RWPE2 (cell line): ENCODE measurements around the gene ADA.
A peak's percentile ranks its signal among the peaks of the same experiment; 100 is the strongest.

Experiments
- ATAC-seq: fragments of 200-7000 bp; cut with Tn5 transposase; 3 replicates; pipeline ENCODE4 v1.9.1; 2021; ENCODE audit warnings: low read depth
- DNase-seq: peaks from one replicate; pipeline ENCODE4 v3.0.0-alpha.2; 2020; ENCODE audit warnings: low spot score
- H3K27ac ChIP-seq: fragments of 450-650 bp; 2 replicates; pipeline ENCODE4 v1.5.1; 2017; ENCODE audit warnings: mild to moderate bottlenecking; ENCODE audit not compliant: poor library complexity, severe bottlenecking
- H3K27me3 ChIP-seq: fragments of 250-450 bp; sonication (Bioruptor Pico); 2 replicates; pipeline ENCODE4 v1.5.1; 2021; ENCODE audit warnings: mild to moderate bottlenecking, moderate library complexity; ENCODE audit not compliant: insufficient read depth, poor library complexity, severe bottlenecking
- H3K36me3 ChIP-seq: fragments of 250-450 bp; sonication (Bioruptor Pico); 2 replicates; pipeline ENCODE4 v1.5.1; 2020; ENCODE audit warnings: low read depth, mild to moderate bottlenecking, moderate library complexity
- H3K4me1 ChIP-seq: fragments of 250-450 bp; sonication (Bioruptor Pico); 2 replicates; pipeline ENCODE4 v1.5.1; 2021; ENCODE audit warnings: mild to moderate bottlenecking, moderate library complexity; ENCODE audit not compliant: insufficient read depth, poor library complexity, severe bottlenecking
- H3K4me3 ChIP-seq: fragments of 250-450 bp; sonication (Bioruptor Pico); 2 replicates; pipeline ENCODE4 v1.5.1; 2021; ENCODE audit warnings: mild to moderate bottlenecking, moderate library complexity; ENCODE audit not compliant: severe bottlenecking
- H3K9me3 ChIP-seq: fragments of 250-450 bp; sonication (Bioruptor Pico); 2 replicates; pipeline ENCODE4 v1.5.1; 2021; ENCODE audit warnings: mild to moderate bottlenecking, moderate library complexity; ENCODE audit not compliant: severe bottlenecking
- TF ChIP-seq, protein P1 (sequence below): fragments of 450-650 bp; IDR thresholded peaks from one replicate; pipeline ENCODE4 v1.5.1; 2017; ENCODE audit warnings: mild to moderate bottlenecking, moderate library complexity; ENCODE audit not compliant: poor library complexity, severe bottlenecking

The ADA gene

DNA sequence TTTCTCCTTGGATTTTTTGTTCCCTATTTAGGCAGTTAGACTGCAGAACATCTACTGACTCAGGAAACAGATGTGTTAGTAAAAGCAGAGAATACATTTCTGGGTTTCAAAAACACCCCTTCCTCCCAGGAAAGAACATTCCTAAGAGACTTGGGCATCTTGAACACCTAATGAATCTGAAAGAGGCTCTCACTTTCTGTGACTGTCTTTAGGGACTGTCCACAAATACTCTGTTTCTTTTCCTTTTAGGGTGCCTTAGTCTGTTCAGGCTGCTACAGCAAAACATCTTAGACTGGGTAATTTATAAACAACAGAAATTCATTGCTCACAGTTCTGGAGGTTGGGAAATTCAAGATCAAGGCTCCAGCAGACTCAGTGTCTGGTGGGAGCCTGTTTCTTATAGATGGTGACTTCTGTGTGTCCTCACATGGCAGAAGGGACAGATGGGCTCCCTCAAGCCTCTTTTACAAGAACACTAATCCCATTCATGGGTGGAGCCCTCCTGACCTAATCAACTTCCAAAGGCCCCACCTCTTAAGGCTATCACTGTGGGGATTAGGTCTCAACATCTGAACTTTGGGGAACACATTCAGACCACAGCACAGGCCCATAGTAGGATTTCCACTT, 44.3 kb upstream of the ADA start:
- no peaks in the 10 kb centered on the region for H3K27me3 ChIP-seq
- no peak for ATAC-seq
- TF ChIP-seq, protein P1, sequence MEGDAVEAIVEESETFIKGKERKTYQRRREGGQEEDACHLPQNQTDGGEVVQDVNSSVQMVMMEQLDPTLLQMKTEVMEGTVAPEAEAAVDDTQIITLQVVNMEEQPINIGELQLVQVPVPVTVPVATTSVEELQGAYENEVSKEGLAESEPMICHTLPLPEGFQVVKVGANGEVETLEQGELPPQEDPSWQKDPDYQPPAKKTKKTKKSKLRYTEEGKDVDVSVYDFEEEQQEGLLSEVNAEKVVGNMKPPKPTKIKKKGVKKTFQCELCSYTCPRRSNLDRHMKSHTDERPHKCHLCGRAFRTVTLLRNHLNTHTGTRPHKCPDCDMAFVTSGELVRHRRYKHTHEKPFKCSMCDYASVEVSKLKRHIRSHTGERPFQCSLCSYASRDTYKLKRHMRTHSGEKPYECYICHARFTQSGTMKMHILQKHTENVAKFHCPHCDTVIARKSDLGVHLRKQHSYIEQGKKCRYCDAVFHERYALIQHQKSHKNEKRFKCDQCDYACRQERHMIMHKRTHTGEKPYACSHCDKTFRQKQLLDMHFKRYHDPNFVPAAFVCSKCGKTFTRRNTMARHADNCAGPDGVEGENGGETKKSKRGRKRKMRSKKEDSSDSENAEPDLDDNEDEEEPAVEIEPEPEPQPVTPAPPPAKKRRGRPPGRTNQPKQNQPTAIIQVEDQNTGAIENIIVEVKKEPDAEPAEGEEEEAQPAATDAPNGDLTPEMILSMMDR, result no peak
- DNase-seq, result no peak
- no peaks in the 10 kb centered on the region for H3K36me3 ChIP-seq
- H3K4me3 ChIP-seq, result no peak overlapping the region
- peaks cover 4% of the 10 kb centered on the region for H3K9me3 ChIP-seq
- H3K4me1 ChIP-seq, result peaks cover 22% of the 10 kb centered on the region
- H3K27ac ChIP-seq, result peak overlapping the region; percentile 77

DNA sequence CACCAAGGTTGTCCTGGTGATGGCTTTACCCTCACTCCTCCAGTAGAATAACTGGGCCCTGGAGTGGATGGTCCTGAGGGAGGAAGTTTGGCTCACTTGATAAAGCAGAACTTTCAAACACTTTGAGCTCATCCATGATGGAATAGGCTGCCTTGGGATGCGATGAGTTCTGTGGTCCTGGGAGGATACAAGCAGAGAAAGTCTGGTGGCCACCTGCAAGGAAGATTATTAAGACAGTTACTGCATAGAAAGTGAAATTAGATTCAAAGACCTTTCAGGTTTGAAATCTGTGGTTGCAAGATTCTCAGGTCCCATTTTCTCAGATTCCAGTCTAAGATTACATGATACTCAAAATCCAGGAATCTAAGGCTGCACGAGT, 43.8 kb upstream of the ADA start:
- Histone ChIP-seq H3K9me3 (peaks cover 4% of the 10 kb centered on the region), H3K27ac (peak overlapping the region; percentile 77), H3K27me3 (no peaks in the 10 kb centered on the region), H3K4me3 (no peak overlapping the region), H3K4me1 (peaks cover 22% of the 10 kb centered on the region), H3K36me3 (no peaks in the 10 kb centered on the region)
- TF ChIP-seq, protein P1, result no peak
- ATAC-seq, result no peak
- DNase-seq, result peak; percentile 33

DNA sequence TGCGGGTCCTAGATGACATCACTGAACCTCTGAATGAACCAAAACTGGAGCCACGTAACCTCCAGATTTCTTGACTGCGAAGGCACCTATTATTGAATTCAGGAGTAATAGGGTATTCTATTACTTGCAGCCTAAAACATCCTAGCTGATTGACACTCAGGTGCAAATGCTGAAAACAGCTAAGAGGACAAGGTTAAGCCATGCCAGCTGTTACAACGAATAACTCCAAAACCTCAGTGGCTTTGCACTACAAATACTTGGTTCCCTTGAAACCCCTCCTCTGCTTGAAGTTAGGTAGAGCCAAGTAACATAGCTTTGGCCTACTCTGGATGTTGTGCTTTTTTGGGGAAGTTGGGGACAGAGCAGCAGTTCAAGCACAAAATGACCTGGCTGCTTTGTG, 42.7 kb upstream of the ADA start:
- TF ChIP-seq, protein P1, result no peak
- Histone ChIP-seq H3K27ac (peak overlapping the region; percentile 77), H3K9me3 (peaks cover 4% of the 10 kb centered on the region), H3K4me3 (no peak overlapping the region), H3K27me3 (no peaks in the 10 kb centered on the region), H3K4me1 (peaks cover 22% of the 10 kb centered on the region), H3K36me3 (no peaks in the 10 kb centered on the region)
- DNase-seq (no peak), ATAC-seq (no peak)

DNA sequence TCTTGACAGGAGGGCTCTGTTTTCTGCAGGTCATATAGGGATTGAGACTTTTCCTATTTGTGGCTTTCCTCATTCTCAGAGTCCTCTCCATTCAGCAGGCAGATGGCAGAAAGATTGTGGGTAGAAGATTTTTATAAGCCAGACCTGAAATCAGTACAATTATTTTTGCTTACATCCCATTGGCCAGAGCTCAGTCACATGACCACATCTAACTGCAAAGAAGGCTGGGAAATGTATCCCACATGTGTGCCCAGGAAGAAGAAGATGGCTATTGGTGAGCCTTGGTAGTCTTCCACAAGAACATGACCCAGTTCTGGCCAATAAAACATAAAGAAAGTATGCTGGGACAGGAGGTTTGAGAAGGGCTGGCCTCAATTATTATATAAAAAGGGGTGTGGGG, 42.1 kb upstream of the ADA start:
- TF ChIP-seq, protein P1, result no peak
- Histone ChIP-seq H3K9me3 (peaks cover 4% of the 10 kb centered on the region), H3K27me3 (no peaks in the 10 kb centered on the region), H3K36me3 (no peaks in the 10 kb centered on the region), H3K27ac (peak overlapping the region; percentile 77), H3K4me3 (no peak overlapping the region), H3K4me1 (peaks cover 22% of the 10 kb centered on the region)
- ATAC-seq, result no peak
- DNase-seq, result no peak

DNA sequence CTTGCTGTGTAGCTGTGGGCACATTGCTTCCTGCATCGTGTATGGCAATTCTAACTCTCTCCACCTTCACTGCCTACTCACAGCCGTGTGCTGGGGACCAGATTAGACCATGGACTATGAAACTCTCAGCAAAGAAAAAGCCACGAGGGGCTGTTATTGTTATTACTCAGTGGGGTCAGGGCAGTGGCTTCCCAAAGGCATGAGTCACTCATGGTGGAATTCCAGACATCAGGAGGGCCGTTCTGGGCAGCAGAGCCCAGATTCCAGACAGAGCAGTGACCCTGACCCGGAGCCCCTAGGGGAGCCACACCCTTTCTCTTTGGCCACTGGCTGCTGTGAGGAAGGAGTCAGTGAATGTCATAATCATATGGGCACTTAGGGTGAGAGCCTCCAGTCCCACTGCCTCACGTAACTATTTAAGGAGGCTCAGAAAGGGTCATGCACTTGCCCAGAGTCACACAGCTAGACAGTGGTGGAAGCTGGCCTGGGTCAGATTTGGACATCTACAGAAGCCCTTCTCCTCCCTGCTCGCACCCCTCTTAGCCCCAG, 41.5 kb upstream of the ADA start:
- Histone ChIP-seq H3K36me3 (no peaks in the 10 kb centered on the region), H3K9me3 (peaks cover 4% of the 10 kb centered on the region), H3K4me1 (peaks cover 22% of the 10 kb centered on the region), H3K27ac (peak overlapping the region; percentile 77), H3K27me3 (no peaks in the 10 kb centered on the region), H3K4me3 (no peak overlapping the region)
- TF ChIP-seq, protein P1, result peak; percentile 19
- DNase-seq (peak; percentile 99), ATAC-seq (peak; percentile 94)
